ENCODE results near the gene UGT1A10. TPM values are rescaled to one million over a fixed set of nuclear protein-coding genes. Genes with fewer than 3 reads are reported as not detected.

Gene UGT1A10
- total and polyA plus RNA-seq, 2 of the 13 experiments (the other 11 are each of a cell fraction or from before 2014, with no cell fraction given) = not detected

GRCh38 chr2:233745073-233745755 is 109.0 kb downstream of the UGT1A10 start (continued):
- TF ChIP-seq ATAD3A (CRISPR knock-in tag; IDR thresholded peaks at IDR 0.05) = no peak
- TF ChIP-seq SSRP1 (CRISPR knock-in tag; IDR thresholded peaks at IDR 0.05) = no peak
- TF ChIP-seq ZNF558 (CRISPR knock-in tag; IDR thresholded peaks at IDR 0.05; ENCODE audit: borderline replicate concordance) = no peak
- no peak for TF ChIP-seq ADNP (CRISPR knock-in tag; IDR thresholded peaks at IDR 0.05)
- peak; percentile 47; the same call in 1 of the 2 replicates for TF ChIP-seq KLF9 (CRISPR knock-in tag; IDR thresholded peaks at IDR 0.05; ENCODE audit: low read depth)
- TF ChIP-seq ZEB1 (IDR thresholded peaks at IDR 0.05; ENCODE audit: insufficient replicate concordance, low read depth) = peak; percentile 77
- 0 out of 2 replicates have a peak, but pooled peaks have one; percentile 9 for TF ChIP-seq ZNF790 (CRISPR knock-in tag; IDR thresholded peaks at IDR 0.05; ENCODE audit: borderline replicate concordance)
- TF ChIP-seq TGIF2 (CRISPR knock-in tag; IDR thresholded peaks at IDR 0.05) = peak; percentile 38; the same call in 1 of the 2 replicates
- no peak for TF ChIP-seq ZNF737 (CRISPR knock-in tag; IDR thresholded peaks at IDR 0.05; ENCODE audit: borderline replicate concordance)
- no peak for TF ChIP-seq GTF3A (CRISPR knock-in tag; conservative IDR thresholded peaks at IDR 0.05)
- TF ChIP-seq ZNF207 (IDR thresholded peaks at IDR 0.05; ENCODE audit: borderline replicate concordance) = no peak
- no peak for TF ChIP-seq PTBP1 (IDR thresholded peaks at IDR 0.05; ENCODE audit: low read depth, low read length, poor library complexity, severe bottlenecking)
- peak; percentile 99 for TF ChIP-seq RXRB (CRISPR knock-in tag; IDR thresholded peaks at IDR 0.05; ENCODE audit: borderline replicate concordance)
- TF ChIP-seq EED (CRISPR knock-in tag; IDR thresholded peaks at IDR 0.05) = no peak
- TF ChIP-seq HNRNPLL (IDR thresholded peaks at IDR 0.05; ENCODE audit: low read depth, low read length, poor library complexity, severe bottlenecking) = no peak
- TF ChIP-seq FOXO1 (CRISPR knock-in tag; IDR thresholded peaks at IDR 0.05) = peak; percentile 97
- TF ChIP-seq, protein P1, sequence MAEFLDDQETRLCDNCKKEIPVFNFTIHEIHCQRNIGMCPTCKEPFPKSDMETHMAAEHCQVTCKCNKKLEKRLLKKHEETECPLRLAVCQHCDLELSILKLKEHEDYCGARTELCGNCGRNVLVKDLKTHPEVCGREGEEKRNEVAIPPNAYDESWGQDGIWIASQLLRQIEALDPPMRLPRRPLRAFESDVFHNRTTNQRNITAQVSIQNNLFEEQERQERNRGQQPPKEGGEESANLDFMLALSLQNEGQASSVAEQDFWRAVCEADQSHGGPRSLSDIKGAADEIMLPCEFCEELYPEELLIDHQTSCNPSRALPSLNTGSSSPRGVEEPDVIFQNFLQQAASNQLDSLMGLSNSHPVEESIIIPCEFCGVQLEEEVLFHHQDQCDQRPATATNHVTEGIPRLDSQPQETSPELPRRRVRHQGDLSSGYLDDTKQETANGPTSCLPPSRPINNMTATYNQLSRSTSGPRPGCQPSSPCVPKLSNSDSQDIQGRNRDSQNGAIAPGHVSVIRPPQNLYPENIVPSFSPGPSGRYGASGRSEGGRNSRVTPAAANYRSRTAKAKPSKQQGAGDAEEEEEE (CRISPR knock-in tag; IDR thresholded peaks at IDR 0.05; ENCODE audit: borderline replicate concordance) = no peak
- no peak for TF ChIP-seq CENPX (CRISPR knock-in tag; IDR thresholded peaks at IDR 0.05)
- TF ChIP-seq ZNF775 (CRISPR knock-in tag; IDR thresholded peaks at IDR 0.05; ENCODE audit: borderline replicate concordance) = peak; percentile 98
- peak; percentile 98 for TF ChIP-seq PITX1 (CRISPR knock-in tag; IDR thresholded peaks at IDR 0.05)
- TF ChIP-seq ONECUT2 (CRISPR knock-in tag; IDR thresholded peaks at IDR 0.05) = no peak
- peak; percentile 73; the same call in 1 of the 2 replicates for TF ChIP-seq IRF2 (CRISPR knock-in tag; IDR thresholded peaks at IDR 0.05)
- no peak for TF ChIP-seq CTCF (CRISPR knock-in tag; IDR thresholded peaks at IDR 0.05)
- peak; percentile 95 for TF ChIP-seq PPARG (CRISPR knock-in tag; conservative IDR thresholded peaks at IDR 0.05)
- peak; percentile 37; the same call in 1 of the 2 replicates for TF ChIP-seq MAX (IDR thresholded peaks at IDR 0.05)
- TF ChIP-seq SMAD1 (CRISPR knock-in tag; IDR thresholded peaks at IDR 0.05; ENCODE audit: borderline replicate concordance, low read depth) = no peak
- TF ChIP-seq KLF11 (CRISPR knock-in tag; IDR thresholded peaks at IDR 0.05) = peak; percentile 74; the same call in 1 of the 2 replicates
- no peak for TF ChIP-seq ZBTB38 (CRISPR knock-in tag; IDR thresholded peaks at IDR 0.05)
- TF ChIP-seq EP300 (IDR thresholded peaks at IDR 0.05; ENCODE audit: low read depth in 2 of 2, low read length in 2 of 2) = peak; percentile 81 to 97; a peak in 3 of 4 replicates
- peak; percentile 93 for TF ChIP-seq EP300 (CRISPR knock-in tag; IDR thresholded peaks at IDR 0.05; ENCODE audit: borderline replicate concordance)
